ENCODE measurements around the gene KIDINS220.

KIDINS220 gene

DNA sequence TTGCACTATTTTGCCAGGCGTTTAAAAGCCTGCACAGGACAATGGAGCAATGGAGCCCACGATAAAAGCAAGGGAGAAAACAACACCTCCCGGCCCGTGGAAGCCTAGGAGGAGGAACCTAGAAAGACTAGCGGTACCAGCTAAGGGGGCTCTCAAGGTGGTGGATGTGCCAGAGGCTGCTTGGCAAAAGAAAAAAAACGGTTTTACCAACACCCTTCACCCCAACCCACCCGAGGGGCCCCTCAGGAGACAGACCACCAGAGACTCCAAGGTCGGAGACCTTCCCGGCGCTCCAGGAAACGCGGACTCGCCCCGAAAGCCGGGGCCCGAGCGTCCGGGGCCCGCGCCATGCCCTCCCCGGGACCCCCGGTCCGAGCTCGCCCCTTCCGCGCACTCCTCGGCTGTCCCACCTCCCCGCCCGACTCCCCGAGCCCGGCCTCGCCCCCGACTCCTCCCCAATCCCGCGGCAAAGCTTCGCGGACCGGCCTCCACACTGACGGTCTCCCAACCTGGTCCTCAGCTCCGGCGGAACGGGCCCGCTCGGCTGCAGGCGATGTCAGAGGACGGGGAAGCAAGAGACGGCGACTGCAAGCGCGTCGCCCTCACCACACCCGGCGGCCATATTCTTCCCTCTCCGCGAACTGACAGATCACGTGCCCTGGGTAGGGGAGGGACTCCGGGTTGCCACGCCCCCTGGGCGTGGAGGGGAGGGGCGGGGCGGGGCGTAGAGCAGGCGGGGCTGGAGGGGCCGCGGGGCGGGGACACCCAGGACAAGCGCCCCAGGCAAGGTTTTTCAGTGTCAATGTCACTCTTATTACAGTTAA, at the start of gene KIDINS220:
Gene KIDINS220 (minus strand): TSS at position 643 of the 824 bp plus-strand sequence. CDS start 10,520 bp downstream, outside the sequence.
- peak; percentile 91 for DNase-seq (ENCODE audit: low read depth)
- TF ChIP-seq CTCF (IDR thresholded peaks at IDR 0.05; ENCODE audit: insufficient read depth, low read depth, low read length, missing control alignments), result no peak
- H3K4me3 ChIP-seq (ENCODE audit: low read depth, low read length), result peak within 1 kb of the TSS; percentile 71

GRCh38 chr2:8886876-8887275, 49.5 kb upstream of the KIDINS220 start:
- H3K4me3 ChIP-seq (ENCODE audit: low read depth, low read length), result no peak overlapping the region
- DNase-seq (ENCODE audit: low read depth), result no peak
- no peak for TF ChIP-seq CTCF (IDR thresholded peaks at IDR 0.05; ENCODE audit: insufficient read depth, low read depth, low read length, missing control alignments)

DNA sequence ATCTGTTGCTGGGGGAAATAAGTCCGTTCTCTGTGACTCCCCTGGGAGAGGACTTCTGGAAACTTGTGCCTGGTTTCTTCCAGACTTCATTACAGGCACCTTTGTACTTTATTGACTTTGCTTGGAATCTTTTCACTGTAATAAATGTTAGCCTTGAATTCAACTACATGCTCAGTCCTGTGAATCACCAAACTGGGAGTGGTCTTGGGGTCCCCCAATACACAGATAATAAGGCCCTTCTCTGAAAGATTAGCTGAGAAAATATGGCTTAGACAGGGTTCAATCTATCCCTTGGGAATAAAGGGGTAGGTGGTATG, 48.7 kb upstream of the KIDINS220 start:
- H3K4me3 ChIP-seq (ENCODE audit: low read depth, low read length), result no peak overlapping the region
- no peak for DNase-seq (ENCODE audit: low read depth)
- TF ChIP-seq CTCF (IDR thresholded peaks at IDR 0.05; ENCODE audit: insufficient read depth, low read depth, low read length, missing control alignments), result no peak

DNA sequence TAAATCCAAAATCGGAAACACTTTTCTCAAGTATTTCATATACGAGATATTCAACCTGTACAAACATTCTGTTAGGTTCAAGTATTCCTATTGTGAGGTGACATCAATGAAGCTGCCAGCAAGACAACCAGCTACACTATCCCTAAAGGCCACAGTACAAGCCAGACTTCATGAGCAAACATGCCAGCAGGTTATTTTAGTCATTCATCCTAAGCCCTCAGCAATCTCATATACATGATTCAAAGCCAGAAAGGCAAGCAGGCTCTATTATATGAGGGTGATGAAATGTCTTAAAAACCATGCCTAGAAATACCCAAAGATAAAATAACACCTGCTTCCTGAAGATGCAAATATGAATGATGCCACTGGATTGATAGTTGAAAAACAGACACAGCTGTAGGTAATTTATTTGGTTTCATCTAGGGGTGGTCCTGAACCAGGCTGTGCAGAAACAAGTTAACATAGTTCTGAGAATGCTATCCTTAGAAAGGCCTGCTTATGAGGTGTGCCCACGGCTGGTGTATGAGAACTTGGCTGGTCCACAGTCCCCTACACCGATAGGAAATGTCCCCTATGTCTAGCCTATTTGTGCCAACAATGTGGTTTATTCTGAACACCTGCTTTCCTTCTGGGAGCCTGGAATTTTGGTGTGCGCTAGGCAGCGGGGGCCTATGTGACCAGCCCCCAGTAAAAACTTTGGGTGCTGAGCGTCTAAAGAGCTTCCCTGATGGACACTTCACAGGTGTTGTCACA, 48.2 kb upstream of the KIDINS220 start:
- TF ChIP-seq CTCF (IDR thresholded peaks at IDR 0.05; ENCODE audit: insufficient read depth, low read depth, low read length, missing control alignments), result no peak
- no peak overlapping the region for H3K4me3 ChIP-seq (ENCODE audit: low read depth, low read length)
- DNase-seq (ENCODE audit: low read depth), result no peak

- no peak for TF ChIP-seq CTCF (IDR thresholded peaks at IDR 0.05; ENCODE audit: insufficient read depth, low read depth, low read length, missing control alignments)
- H3K4me3 ChIP-seq (ENCODE audit: low read depth, low read length), result no peak overlapping the region
- no peak for DNase-seq (ENCODE audit: low read depth)
Measured at GRCh38 chr2:8884812-8885211, 47.4 kb upstream of the KIDINS220 start.

DNA sequence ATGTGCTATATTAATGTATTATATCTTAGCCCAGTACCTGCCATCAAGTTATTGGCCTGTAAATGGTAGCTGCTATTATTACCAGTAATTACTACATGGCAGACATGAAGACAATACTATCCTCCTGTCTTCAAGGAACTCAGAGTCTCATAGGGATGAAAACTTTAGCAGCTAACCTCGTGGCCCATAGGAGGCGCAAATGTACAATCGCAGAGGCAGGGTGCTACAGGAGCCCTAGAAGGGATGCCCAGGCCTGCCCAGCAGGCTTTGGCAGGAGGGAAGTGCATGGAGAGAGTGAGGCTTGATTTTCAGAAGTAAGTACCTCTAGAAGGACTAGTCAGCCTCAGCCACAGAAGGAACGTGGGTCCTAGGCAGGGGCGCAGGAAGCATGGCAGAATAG, 44.7 kb upstream of the KIDINS220 start:
- DNase-seq (ENCODE audit: low read depth), result peak; percentile 25
- no peak overlapping the region for H3K4me3 ChIP-seq (ENCODE audit: low read depth, low read length)
- TF ChIP-seq CTCF (IDR thresholded peaks at IDR 0.05; ENCODE audit: insufficient read depth, low read depth, low read length, missing control alignments), result no peak

Data from GM12865 (cell line).